Measurements from ENCODE around the gene PDCD6IP. TPM values are rescaled to one million over a fixed set of nuclear protein-coding genes. Genes with fewer than 3 reads are reported as not detected.

The PDCD6IP gene
- total and polyA plus RNA-seq, 2 experiments from 2014 or later = 45.1 to 185 TPM

DNA sequence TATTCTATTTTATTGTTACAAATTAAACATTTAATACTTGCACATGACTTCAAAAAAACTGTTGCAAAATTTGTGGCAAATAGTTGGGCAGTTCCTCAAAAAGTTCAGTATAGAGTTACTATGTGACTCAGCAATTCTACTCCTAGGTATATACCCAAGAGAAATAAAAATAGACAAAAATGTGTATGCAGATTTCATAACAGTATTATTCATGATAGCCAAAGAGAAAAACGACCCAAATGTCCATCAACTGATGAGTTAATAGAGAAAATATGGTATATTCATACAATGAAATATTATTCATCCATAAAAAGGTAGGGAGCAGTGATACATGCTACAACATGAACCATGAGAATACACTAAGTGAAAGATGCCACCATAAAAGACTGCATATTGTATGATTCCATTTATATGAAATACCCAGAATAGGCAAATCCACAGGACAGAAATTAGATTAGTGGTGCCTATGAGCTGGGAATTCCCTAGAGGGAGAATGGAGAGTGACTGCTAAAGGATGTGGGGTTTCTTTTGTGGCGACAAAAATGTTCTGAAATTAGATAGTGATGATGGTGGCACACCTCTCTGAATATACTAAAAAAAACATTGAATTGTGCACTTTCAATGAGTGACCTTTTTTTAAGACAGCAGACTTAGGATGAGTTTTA lies 48.8 kb upstream of the PDCD6IP start:
- Histone ChIP-seq H3K36me3 (ENCODE audit: insufficient read depth) (0 out of 2 replicates have a peak, but pooled peaks cover 7% of the 10 kb centered on the region), H3K27ac (ENCODE audit: low read depth) (no peak overlapping the region), H3F3A (replicated peaks; ENCODE audit: low read depth) (no peaks in the 10 kb centered on the region), H3K4me3 (no peak overlapping the region), H3K79me2 (replicated peaks; ENCODE audit: insufficient read depth) (no peaks in the 10 kb centered on the region), H2AFZ (no peak overlapping the region), H3K4me2 (no peak overlapping the region), H3K27me3 (ENCODE audit: insufficient read depth) (no peaks in the 10 kb centered on the region), H3K4me1 (ENCODE audit: insufficient read depth) (no peaks in the 10 kb centered on the region), H3K9me2 (ENCODE audit: insufficient read depth) (peaks cover 18% of the 10 kb centered on the region; the same call in 1 of the 2 replicates), H4K20me1 (replicated peaks; ENCODE audit: insufficient read depth) (no peaks in the 10 kb centered on the region)
- DNase-seq (ENCODE audit: low spot score) (no peak), ATAC-seq (no peak)
- H3K27me3 Mint-ChIP-seq (ENCODE audit: insufficient read depth, low read depth, poor library complexity) = no peaks in the 10 kb centered on the region
- H3K27ac Mint-ChIP-seq = no peak overlapping the region
- peaks cover 16% of the 10 kb centered on the region for H3K36me3 Mint-ChIP-seq (ENCODE audit: low read depth)
- H3K9me3 Mint-ChIP-seq = peaks cover 26% of the 10 kb centered on the region
- peaks cover 6% of the 10 kb centered on the region; the same call in 1 of the 3 replicates for H3K4me1 Mint-ChIP-seq
- no peak overlapping the region for H3K4me3 Mint-ChIP-seq
- TF ChIP-seq ZNF331 (CRISPR knock-in tag; IDR thresholded peaks at IDR 0.05; ENCODE audit: low read depth) (no peak), CREB1 (CRISPR knock-in tag; IDR thresholded peaks at IDR 0.05; ENCODE audit: low read depth) (no peak), REST (IDR thresholded peaks at IDR 0.05; ENCODE audit: unreplicated experiment) (no peak), EZH2phosphoT487 (IDR thresholded peaks at IDR 0.05; ENCODE audit: unreplicated experiment) (no peak), CTCF (conservative IDR thresholded peaks at IDR 0.05; ENCODE audit: low read depth in 2 of 2) (no peak), NANOG (IDR thresholded peaks at IDR 0.05; ENCODE audit: borderline replicate concordance) (no peak), STAT1 (IDR thresholded peaks at IDR 0.05; ENCODE audit: unreplicated experiment) (no peak), POLR2AphosphoS5 (IDR thresholded peaks at IDR 0.05; ENCODE audit: low read depth) (no peak), JUNB (IDR thresholded peaks at IDR 0.05; ENCODE audit: unreplicated experiment) (no peak), EZH2 (IDR thresholded peaks at IDR 0.05; ENCODE audit: low read depth, unreplicated experiment) (no peak)
- TF ChIP-seq, protein P1, sequence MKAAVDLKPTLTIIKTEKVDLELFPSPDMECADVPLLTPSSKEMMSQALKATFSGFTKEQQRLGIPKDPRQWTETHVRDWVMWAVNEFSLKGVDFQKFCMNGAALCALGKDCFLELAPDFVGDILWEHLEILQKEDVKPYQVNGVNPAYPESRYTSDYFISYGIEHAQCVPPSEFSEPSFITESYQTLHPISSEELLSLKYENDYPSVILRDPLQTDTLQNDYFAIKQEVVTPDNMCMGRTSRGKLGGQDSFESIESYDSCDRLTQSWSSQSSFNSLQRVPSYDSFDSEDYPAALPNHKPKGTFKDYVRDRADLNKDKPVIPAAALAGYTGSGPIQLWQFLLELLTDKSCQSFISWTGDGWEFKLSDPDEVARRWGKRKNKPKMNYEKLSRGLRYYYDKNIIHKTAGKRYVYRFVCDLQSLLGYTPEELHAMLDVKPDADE (IDR thresholded peaks at IDR 0.05) = no peak
